ENCODE data around the gene ATAD2B.
"Not testable (repeated sequence)": the region's sequence is repeated elsewhere in the genome, so short reads cannot be mapped to it uniquely, and the experiment has no call there.

- not testable (repeated sequence) for TF ChIP-seq CTCF (IDR thresholded peaks at IDR 0.05 in 8 of 11, conservative IDR thresholded peaks at IDR 0.05 in 3 of 11); POLR2A (IDR thresholded peaks at IDR 0.05)
Observed at GRCh38 chr2:23736783-23737182, 190.1 kb downstream of the ATAD2B start.
